ENCODE data around the gene LRRC71.

DNA sequence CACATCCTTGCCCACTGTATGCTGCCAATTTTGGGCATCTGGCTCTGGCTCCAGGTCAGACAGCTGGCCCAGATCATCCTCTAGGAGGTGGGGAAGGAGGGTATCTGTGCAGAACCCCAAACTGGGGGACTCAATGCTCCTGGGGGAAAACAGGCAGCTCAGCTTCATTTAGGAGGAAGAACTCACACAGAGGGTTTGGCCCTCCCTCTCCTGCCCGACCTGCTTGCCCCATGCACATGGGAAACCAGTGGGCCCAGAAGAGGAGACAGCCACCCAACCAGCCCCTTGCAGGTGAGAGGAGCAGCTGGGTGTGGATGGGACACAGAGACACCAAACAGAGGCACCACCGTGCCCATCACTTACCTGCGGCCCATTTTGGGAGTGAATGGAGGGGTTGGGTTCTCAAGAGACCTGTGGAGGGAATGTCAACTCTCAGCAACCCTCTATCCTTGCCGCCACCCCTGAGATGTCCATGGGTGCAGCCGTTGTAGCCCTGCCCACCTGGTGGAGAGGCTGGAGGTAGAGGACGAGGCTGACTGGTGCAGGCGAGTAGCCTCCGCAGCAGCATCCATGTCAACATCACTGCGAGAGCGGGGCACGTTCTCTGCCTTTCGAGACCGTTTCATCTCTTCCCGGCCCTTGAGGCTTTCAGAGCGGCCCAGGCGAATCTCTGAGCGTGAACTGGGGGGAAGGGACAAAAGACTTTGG lies 27.5 kb downstream of the LRRC71 start:
- TF ChIP-seq EZH2 (IDR thresholded peaks at IDR 0.05; ENCODE audit: borderline replicate concordance, low read depth, low read length, severe bottlenecking) = no peak
- TF ChIP-seq, protein P1, sequence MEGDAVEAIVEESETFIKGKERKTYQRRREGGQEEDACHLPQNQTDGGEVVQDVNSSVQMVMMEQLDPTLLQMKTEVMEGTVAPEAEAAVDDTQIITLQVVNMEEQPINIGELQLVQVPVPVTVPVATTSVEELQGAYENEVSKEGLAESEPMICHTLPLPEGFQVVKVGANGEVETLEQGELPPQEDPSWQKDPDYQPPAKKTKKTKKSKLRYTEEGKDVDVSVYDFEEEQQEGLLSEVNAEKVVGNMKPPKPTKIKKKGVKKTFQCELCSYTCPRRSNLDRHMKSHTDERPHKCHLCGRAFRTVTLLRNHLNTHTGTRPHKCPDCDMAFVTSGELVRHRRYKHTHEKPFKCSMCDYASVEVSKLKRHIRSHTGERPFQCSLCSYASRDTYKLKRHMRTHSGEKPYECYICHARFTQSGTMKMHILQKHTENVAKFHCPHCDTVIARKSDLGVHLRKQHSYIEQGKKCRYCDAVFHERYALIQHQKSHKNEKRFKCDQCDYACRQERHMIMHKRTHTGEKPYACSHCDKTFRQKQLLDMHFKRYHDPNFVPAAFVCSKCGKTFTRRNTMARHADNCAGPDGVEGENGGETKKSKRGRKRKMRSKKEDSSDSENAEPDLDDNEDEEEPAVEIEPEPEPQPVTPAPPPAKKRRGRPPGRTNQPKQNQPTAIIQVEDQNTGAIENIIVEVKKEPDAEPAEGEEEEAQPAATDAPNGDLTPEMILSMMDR (IDR thresholded peaks at IDR 0.05; ENCODE audit: borderline replicate concordance, extremely low read depth, low read length, poor library complexity, severe bottlenecking) = no peak
